ENCODE results near the gene NF2. TPM values are rescaled to one million over a fixed set of nuclear protein-coding genes. Genes with fewer than 3 reads are reported as not detected.
A peak's percentile ranks its signal among the peaks of the same experiment; 100 is the strongest.

Gene NF2
- total RNA-seq, 1 experiment from 2014 or later: 92.4 TPM

- intact Hi-C loops (cut with micrococcal nuclease): loop anchor here (1.0 to 2.0 kb wide), 3 partner anchors 10 to 453 kb away; no protein-coding TSS in a partner anchor
- Mint-ChIP-seq H3K4me3 (ENCODE audit: unreplicated experiment) (no peak overlapping the region), H3K9me3 (ENCODE audit: unreplicated experiment) (no peaks in the 10 kb centered on the region), H3K27ac (ENCODE audit: low read depth, unreplicated experiment) (no peak overlapping the region), H3K27me3 (ENCODE audit: insufficient read depth, unreplicated experiment) (no peaks in the 10 kb centered on the region), H3K4me1 (ENCODE audit: insufficient read depth, unreplicated experiment) (peaks cover 12% of the 10 kb centered on the region), H3K36me3 (ENCODE audit: insufficient read depth, unreplicated experiment) (peaks cover 28% of the 10 kb centered on the region)
- peak; percentile 56 for DNase-seq (ENCODE audit: unreplicated experiment)
- POLR2A ChIA-PET: interaction anchor here (0.6 to 1.2 kb wide), 8 partner anchors 12 to 453 kb away, joined by 3 to 4 read pairs (median 3); partner anchors contain the start of genes THOC5, UQCR10 and ZMAT5
- peak; percentile 57 for TF ChIP-seq CTCF (IDR thresholded peaks at IDR 0.05; ENCODE audit: unreplicated experiment)
- no TSS peak for BruUV-seq (replicated peaks)
- CTCF ChIA-PET: interaction anchor here (0.6 to 3.9 kb wide), 30 partner anchors 8 to 469 kb away, joined by 3 to 39 read pairs (median 4); partner anchors contain the start of gene THOC5
Measured at GRCh38 chr22:29635734-29636357, 32.4 kb downstream of the NF2 start.

- H3K27me3 Mint-ChIP-seq (ENCODE audit: insufficient read depth, unreplicated experiment): no peaks in the 10 kb centered on the region
- no peak overlapping the region for H3K4me3 Mint-ChIP-seq (ENCODE audit: unreplicated experiment)
- peaks cover 10% of the 10 kb centered on the region for H3K4me1 Mint-ChIP-seq (ENCODE audit: insufficient read depth, unreplicated experiment)
- no peak overlapping the region for H3K27ac Mint-ChIP-seq (ENCODE audit: low read depth, unreplicated experiment)
- no peaks in the 10 kb centered on the region for H3K9me3 Mint-ChIP-seq (ENCODE audit: unreplicated experiment)
- CTCF ChIA-PET: interaction anchor here (0.5 to 3.9 kb wide), 25 partner anchors 9 to 794 kb away, joined by 3 to 39 read pairs (median 4); no protein-coding TSS in a partner anchor
- intact Hi-C loops (cut with micrococcal nuclease): no loop called here
- H3K36me3 Mint-ChIP-seq (ENCODE audit: insufficient read depth, unreplicated experiment): peaks cover 30% of the 10 kb centered on the region
- BruUV-seq (replicated peaks): no TSS peak
- DNase-seq (ENCODE audit: unreplicated experiment): no peak
- TF ChIP-seq CTCF (IDR thresholded peaks at IDR 0.05; ENCODE audit: unreplicated experiment): no peak
- POLR2A ChIA-PET: interaction anchor here (0.7 to 1.2 kb wide), 5 partner anchors 83 to 373 kb away, joined by 3 to 4 read pairs (median 3); partner anchors contain the start of genes THOC5, UQCR10 and ZMAT5
Measured at GRCh38 chr22:29636751-29637150, 33.3 kb downstream of the NF2 start.

- ChIA-PET POLR2A (no interaction called here), CTCF (interaction anchor here (0.5 to 3.9 kb wide), 11 partner anchors 10 to 794 kb away, joined by 3 to 39 read pairs (median 4); no protein-coding TSS in a partner anchor)
- intact Hi-C loops (cut with micrococcal nuclease): no loop called here
- no peak for DNase-seq (ENCODE audit: unreplicated experiment)
- BruUV-seq (replicated peaks): no TSS peak
- TF ChIP-seq CTCF (IDR thresholded peaks at IDR 0.05; ENCODE audit: unreplicated experiment): no peak
- H3K4me3 Mint-ChIP-seq (ENCODE audit: unreplicated experiment): no peak overlapping the region
- H3K9me3 Mint-ChIP-seq (ENCODE audit: unreplicated experiment): no peaks in the 10 kb centered on the region
- no peaks in the 10 kb centered on the region for H3K27me3 Mint-ChIP-seq (ENCODE audit: insufficient read depth, unreplicated experiment)
- H3K4me1 Mint-ChIP-seq (ENCODE audit: insufficient read depth, unreplicated experiment): peaks cover 6% of the 10 kb centered on the region
- no peak overlapping the region for H3K27ac Mint-ChIP-seq (ENCODE audit: low read depth, unreplicated experiment)
- H3K36me3 Mint-ChIP-seq (ENCODE audit: insufficient read depth, unreplicated experiment): peaks cover 34% of the 10 kb centered on the region
Measured at GRCh38 chr22:29637181-29637580, 33.7 kb downstream of the NF2 start.

GRCh38 chr22:29638678-29639077 is 35.2 kb downstream of the NF2 start:
- intact Hi-C loops (cut with micrococcal nuclease): no loop called here
- H3K4me1 Mint-ChIP-seq (ENCODE audit: insufficient read depth, unreplicated experiment): no peaks in the 10 kb centered on the region
- ChIA-PET CTCF (interaction anchor here (0.8 to 1.9 kb wide), 3 partner anchors 13 to 450 kb away, joined by 3 to 5 read pairs (median 3); no protein-coding TSS in a partner anchor), POLR2A (interaction anchor here (0.7 to 1.1 kb wide), 2 partner anchors 9 to 687 kb away, joined by 3 read pairs; no protein-coding TSS in a partner anchor)
- peaks cover 47% of the 10 kb centered on the region for H3K36me3 Mint-ChIP-seq (ENCODE audit: insufficient read depth, unreplicated experiment)
- no peak overlapping the region for H3K4me3 Mint-ChIP-seq (ENCODE audit: unreplicated experiment)
- H3K27ac Mint-ChIP-seq (ENCODE audit: low read depth, unreplicated experiment): no peak overlapping the region
- no peaks in the 10 kb centered on the region for H3K9me3 Mint-ChIP-seq (ENCODE audit: unreplicated experiment)
- no TSS peak for BruUV-seq (replicated peaks)
- no peak for DNase-seq (ENCODE audit: unreplicated experiment)
- no peaks in the 10 kb centered on the region for H3K27me3 Mint-ChIP-seq (ENCODE audit: insufficient read depth, unreplicated experiment)
- no peak for TF ChIP-seq CTCF (IDR thresholded peaks at IDR 0.05; ENCODE audit: unreplicated experiment)

Data from MCF 10A (cell line).